Sigmoid colon (tissue), 7 donors: Measurements from ENCODE around the gene RABGAP1L. TPM values are rescaled to one million over a fixed set of nuclear protein-coding genes. Genes with fewer than 3 reads are reported as not detected.

ENCODE experiments used
- DNase-seq: peaks from one replicate; pipeline ENCODE4 v3.0.0-alpha.2; 2019
- H3K27ac ChIP-seq, 4 donors: fragments of 200-600 bp; sonication (generic); one replicate each; pipeline ENCODE4 v1.5.1; 2016 to 2019; ENCODE audit warnings: mild to moderate bottlenecking in 1 of 4
- H3K27me3 ChIP-seq, 3 donors: fragments of 200-600 bp; sonication (generic); one replicate each; pipeline ENCODE4 v1.5.1; 2019; ENCODE audit warnings: mild to moderate bottlenecking in 1 of 3
- H3K36me3 ChIP-seq, 4 donors: fragments of 200-600 bp; sonication (generic); one replicate each; pipeline ENCODE4 v1.5.1; 2016 to 2019
- H3K4me1 ChIP-seq, 4 donors: fragments of 200-600 bp; sonication (generic); one replicate each; pipeline ENCODE4 v1.5.1; 2017 to 2019
- H3K4me3 ChIP-seq, 4 donors: fragments of 200-600 bp; sonication (generic); one replicate each; pipeline ENCODE4 v1.5.1; 2017 to 2019; ENCODE audit warnings: mild to moderate bottlenecking in 2 of 4, moderate library complexity in 1 of 4
- H3K9me3 ChIP-seq, 4 donors: fragments of 200-600 bp in 3 of 4; sonication (generic) in 3 of 4; one replicate each; pipeline versions ENCODE4 v1.5.1 to v1.6.1; 2013 to 2019
- CTCF ChIP-seq, 4 experiments: fragments of 450-650 bp in 3 of 4; fragments of 200-600 bp in 1 of 4; IDR thresholded peaks; one replicate each; pipeline ENCODE4 v1.5.1; 2016 to 2019; ENCODE audit warnings: antibody characterized with exemption in 4 of 4, mild to moderate bottlenecking in 3 of 4, moderate library complexity in 2 of 4
- EP300 ChIP-seq, 4 donors: sonication (generic); formaldehyde crosslinking; IDR thresholded peaks; one replicate each; pipeline ENCODE4 v1.6.1; 2017; ENCODE audit warnings: antibody characterized with exemption in 4 of 4
- POLR2A ChIP-seq, 2 donors: fragments of 450-650 bp; IDR thresholded peaks; one replicate each; pipeline ENCODE4 v1.6.1; 2016; ENCODE audit warnings: antibody characterized with exemption in 2 of 2, mild to moderate bottlenecking in 2 of 2, moderate library complexity in 2 of 2
- POLR2AphosphoS5 ChIP-seq, 4 donors: sonication (generic); formaldehyde crosslinking; IDR thresholded peaks; one replicate each; pipeline ENCODE4 v1.6.1; 2017; ENCODE audit warnings: antibody characterized with exemption in 4 of 4
- WGBS, 2 donors: extraction: QIAGEN DNeasy Blood & Tissue Kit; methylation state at CpG; one replicate each; pipeline ENCODE4 v1.1.7; 2013; 5-methylcytosine and 5-hydroxymethylcytosine counted together
- intact Hi-C: fragments of 100-400 bp; cut with DNase I; formaldehyde crosslinking; loops from one replicate; pipeline ENCODE4 v1.15.1; 2023
- polyA plus RNA-seq, 3 donors: library from polyadenylated mRNA; stranded (reverse); fragments of 200-250 nt; gene quantifications; one replicate each; pipeline ENCODE4 v1.2.3, GENCODE V29; 2013
- total RNA-seq, 4 donors: library from RNA; depleted of rRNA; stranded (reverse); fragments of >200 nt; gene quantifications; one replicate each; pipeline ENCODE4 v1.1.0, GENCODE V29; 2016
- donor health status: healthy with polysubstance abuse.
- donor health status: Bipolar disorder and iron deficiency.
- donor health status: healthy.

RABGAP1L gene
- total and polyA plus RNA-seq, 7 donors: 25.2 to 42.9 (median 35.4) TPM

- Histone ChIP-seq H3K27me3 (no peaks in the 10 kb centered on the region), H3K27ac (no peak overlapping the region), H3K4me3 (no peak overlapping the region), H3K4me1 (no peaks in the 10 kb centered on the region), H3K36me3 (no peaks in the 10 kb centered on the region), H3K9me3 (no peaks in the 10 kb centered on the region)
- intact Hi-C loops: no loop called here
- WGBS, 2 donors: 86 to 94% methylated on average over 7 of the region's 7 CpGs
- no peak for TF ChIP-seq POLR2A (IDR thresholded peaks at IDR 0.05)
- no peak for TF ChIP-seq EP300 (IDR thresholded peaks at IDR 0.05)
- no peak for TF ChIP-seq POLR2AphosphoS5 (IDR thresholded peaks at IDR 0.05)
- TF ChIP-seq CTCF (IDR thresholded peaks at IDR 0.05): no peak
- no peak for DNase-seq
These were observed 589.3 kb downstream of the RABGAP1L start for GRCh38 chr1:174748586-174748985.

GRCh38 chr1:174753131-174753530, 593.8 kb downstream of the RABGAP1L start:
- Histone ChIP-seq H3K9me3 (no peaks in the 10 kb centered on the region), H3K4me3 (no peak overlapping the region), H3K4me1 (no peaks in the 10 kb centered on the region), H3K27ac (no peak overlapping the region), H3K27me3 (no peaks in the 10 kb centered on the region), H3K36me3 (no peaks in the 10 kb centered on the region)
- no peak for DNase-seq
- intact Hi-C loops: no loop called here
- 42 to 70% methylated on average over 1 of the region's 1 CpG for WGBS, 2 donors
- no peak for TF ChIP-seq POLR2AphosphoS5 (IDR thresholded peaks at IDR 0.05)
- TF ChIP-seq EP300 (IDR thresholded peaks at IDR 0.05): no peak
- no peak for TF ChIP-seq POLR2A (IDR thresholded peaks at IDR 0.05)
- no peak for TF ChIP-seq CTCF (IDR thresholded peaks at IDR 0.05)

GRCh38 chr1:174761335-174761734, 602.0 kb downstream of the RABGAP1L start:
- DNase-seq: no peak
- no peaks in the 10 kb centered on the region for H3K9me3 ChIP-seq
- H3K4me3 ChIP-seq: no peak overlapping the region
- intact Hi-C loops: no loop called here
- no peaks in the 10 kb centered on the region for H3K4me1 ChIP-seq
- no peak overlapping the region for H3K27ac ChIP-seq
- H3K27me3 ChIP-seq: no peaks in the 10 kb centered on the region
- no peaks in the 10 kb centered on the region for H3K36me3 ChIP-seq
- no peak for TF ChIP-seq EP300 (IDR thresholded peaks at IDR 0.05)
- TF ChIP-seq CTCF (IDR thresholded peaks at IDR 0.05): no peak
- no peak for TF ChIP-seq POLR2A (IDR thresholded peaks at IDR 0.05)
- no peak for TF ChIP-seq POLR2AphosphoS5 (IDR thresholded peaks at IDR 0.05)
- 96% methylated on average over 19 of the region's 19 CpGs for WGBS, 2 donors

GRCh38 chr1:174761901-174762585, 602.7 kb downstream of the RABGAP1L start:
- no peak for DNase-seq
- Histone ChIP-seq H3K9me3 (no peaks in the 10 kb centered on the region), H3K27me3 (no peaks in the 10 kb centered on the region), H3K27ac (no peak overlapping the region), H3K4me1 (no peaks in the 10 kb centered on the region), H3K36me3 (no peaks in the 10 kb centered on the region), H3K4me3 (no peak overlapping the region)
- WGBS, 2 donors: 95 to 96% methylated on average over 4 of the region's 4 CpGs
- intact Hi-C loops: no loop called here
- TF ChIP-seq EP300 (IDR thresholded peaks at IDR 0.05): no peak
- no peak for TF ChIP-seq CTCF (IDR thresholded peaks at IDR 0.05)
- TF ChIP-seq POLR2A (IDR thresholded peaks at IDR 0.05): no peak
- TF ChIP-seq POLR2AphosphoS5 (IDR thresholded peaks at IDR 0.05): no peak

- 78 to 82% methylated on average over 2 of the region's 2 CpGs for WGBS, 2 donors
- no peaks in the 10 kb centered on the region for H3K4me1 ChIP-seq
- DNase-seq: no peak
- H3K27ac ChIP-seq: no peak overlapping the region
- no peak for TF ChIP-seq POLR2A (IDR thresholded peaks at IDR 0.05)
- TF ChIP-seq POLR2AphosphoS5 (IDR thresholded peaks at IDR 0.05): no peak
- TF ChIP-seq CTCF (IDR thresholded peaks at IDR 0.05): no peak
- TF ChIP-seq EP300 (IDR thresholded peaks at IDR 0.05): no peak
- intact Hi-C loops: no loop called here
- H3K4me3 ChIP-seq: no peak overlapping the region
- no peaks in the 10 kb centered on the region for H3K36me3 ChIP-seq
- H3K9me3 ChIP-seq: no peaks in the 10 kb centered on the region
- H3K27me3 ChIP-seq: no peaks in the 10 kb centered on the region
These were observed 604.9 kb downstream of the RABGAP1L start for GRCh38 chr1:174764191-174764590.
